Activated B cell treated with CpG ODN at 0.5 μM for 24 hours (primary cell): ENCODE data around the gene CREB3L2. TPM values are rescaled to one million over a fixed set of nuclear protein-coding genes. Genes with fewer than 3 reads are reported as not detected.
A peak's percentile ranks its signal among the peaks of the same experiment; 100 is the strongest.

ENCODE experiments used
- ATAC-seq: fragments of 200-7000 bp; cut with Tn5 transposase; one replicate; pipeline ENCODE4 v1.10.0; 2021; ENCODE audit warnings: low read depth, mild to moderate bottlenecking, moderate library complexity
- CTCF ChIA-PET: fragments of 350-600 bp; sonication (Branson Sonifier 250); formaldehyde crosslinking; loops from one replicate; lab custom pipeline; 2021; ENCODE audit warnings: antibody characterized with exemption; lab: Charles Lee
- POLR2A ChIA-PET: fragments of 350-600 bp; sonication (Branson Sonifier 250); formaldehyde crosslinking; loops from one replicate; lab custom pipeline; 2021; ENCODE audit warnings: antibody characterized with exemption; lab: Charles Lee
- DNase-seq: peaks from one replicate; pipeline ENCODE4 v3.0.0; 2022
- H3K27ac Mint-ChIP-seq: one replicate; pipeline ENCODE4 v1.8.0; 2020; ENCODE audit warnings: mixed read lengths
- H3K27me3 Mint-ChIP-seq: one replicate; pipeline ENCODE4 v1.8.0; 2021; ENCODE audit warnings: mixed read lengths
- H3K36me3 Mint-ChIP-seq: one replicate; pipeline ENCODE4 v1.8.0; 2021; ENCODE audit warnings: low read depth, mixed read lengths
- H3K4me1 Mint-ChIP-seq: one replicate; pipeline ENCODE4 v1.8.0; 2021; ENCODE audit warnings: mixed read lengths
- H3K4me3 Mint-ChIP-seq: one replicate; pipeline ENCODE4 v1.8.0; 2020; ENCODE audit warnings: mild to moderate bottlenecking, mixed read lengths
- H3K9me3 Mint-ChIP-seq: one replicate; pipeline ENCODE4 v1.8.0; 2020; ENCODE audit warnings: mixed read lengths
- CTCF ChIP-seq: fragments of 200-600 bp; IDR thresholded peaks from one replicate; pipeline ENCODE4 v1.8.0; 2022; ENCODE audit warnings: antibody characterized with exemption, mild to moderate bottlenecking
- intact Hi-C: fragments of 100-400 bp; cut with micrococcal nuclease; formaldehyde crosslinking; loops from one replicate; pipeline ENCODE4 v1.15.1; 2024
- total RNA-seq: library from RNA; stranded (reverse); gene quantifications from 2 replicates; pipeline ENCODE4 v1.2.3, GENCODE V29; 2022

Gene CREB3L2
- total RNA-seq, 1 donor from 2014 or later: 21.7 TPM

- Mint-ChIP-seq H3K9me3 (no peaks in the 10 kb centered on the region), H3K4me3 (no peak overlapping the region), H3K4me1 (peaks cover 40% of the 10 kb centered on the region), H3K27me3 (no peaks in the 10 kb centered on the region), H3K27ac (no peak overlapping the region), H3K36me3 (peaks cover under 1% of the 10 kb centered on the region)
- DNase-seq: no peak
- ChIA-PET CTCF (interaction anchor here (0.6 to 1.1 kb wide), 2 partner anchors 26 to 152 kb away, joined by 3 read pairs; no protein-coding TSS in a partner anchor), POLR2A (no interaction called here)
- no peak for ATAC-seq
- intact Hi-C loops: loop anchor here (5.0 kb wide), 1 partner anchor 50 kb away; no protein-coding TSS in a partner anchor
- no peak for TF ChIP-seq CTCF
Observed at GRCh38 chr7:137937202-137937560, 64.7 kb downstream of the CREB3L2 start.

- Mint-ChIP-seq H3K27me3 (no peaks in the 10 kb centered on the region), H3K36me3 (no peaks in the 10 kb centered on the region), H3K4me3 (no peak overlapping the region), H3K4me1 (peaks cover 40% of the 10 kb centered on the region), H3K27ac (peak overlapping the region; percentile 50), H3K9me3 (no peaks in the 10 kb centered on the region)
- no peak for TF ChIP-seq CTCF
- ChIA-PET CTCF (interaction anchor here (0.6 to 1.1 kb wide), 2 partner anchors 27 to 153 kb away, joined by 3 read pairs; no protein-coding TSS in a partner anchor), POLR2A (no interaction called here)
- intact Hi-C loops: loop anchor here (5.0 kb wide), 1 partner anchor 51 kb away; no protein-coding TSS in a partner anchor
- ATAC-seq (no peak), DNase-seq (no peak)
Observed at GRCh38 chr7:137936509-137937201, 65.2 kb downstream of the CREB3L2 start.

DNA sequence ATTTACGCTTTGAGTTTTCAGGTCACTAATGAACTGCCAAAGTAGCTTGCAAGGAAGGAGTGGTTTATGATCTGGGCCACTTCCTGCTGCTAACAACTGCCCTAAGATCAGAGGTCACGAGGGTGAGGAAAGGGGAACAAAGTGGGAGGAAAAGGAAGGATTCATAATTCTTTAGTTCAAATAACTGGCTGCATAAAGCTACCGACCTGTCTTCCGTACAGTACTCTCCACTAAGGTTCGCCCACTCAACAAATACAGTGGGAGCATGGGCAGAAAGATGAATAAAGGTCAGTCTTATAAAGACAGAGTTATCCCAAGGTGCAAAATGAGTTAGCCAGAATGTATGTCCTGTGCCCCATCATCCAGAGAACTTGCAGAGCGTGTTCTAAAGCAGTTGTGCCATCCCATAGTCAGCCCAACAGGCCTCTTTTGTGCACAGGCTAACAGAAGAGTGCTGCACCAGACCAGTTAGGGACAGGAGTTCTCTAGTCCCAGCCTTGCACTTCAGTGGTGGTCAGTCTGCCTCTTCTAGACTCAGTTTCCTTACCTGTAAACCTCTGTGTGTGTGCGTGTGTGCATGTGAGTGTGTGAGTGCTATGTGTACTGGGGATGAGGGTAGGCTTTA lies 65.9 kb downstream of the CREB3L2 start:
- Mint-ChIP-seq H3K27ac (peak overlapping the region; percentile 51), H3K4me3 (peak overlapping the region; percentile 58), H3K27me3 (no peaks in the 10 kb centered on the region), H3K4me1 (peaks cover 40% of the 10 kb centered on the region), H3K36me3 (no peaks in the 10 kb centered on the region), H3K9me3 (no peaks in the 10 kb centered on the region)
- POLR2A ChIA-PET: interaction anchor here (1.6 kb wide), 1 partner anchor 66 kb away, joined by 7 read pairs; the partner anchor contains the start of gene CREB3L2
- no peak for TF ChIP-seq CTCF
- CTCF ChIA-PET: interaction anchor here (1.0 kb wide), 1 partner anchor 32 kb away, joined by 3 read pairs; no protein-coding TSS in a partner anchor
- intact Hi-C loops: loop anchor here (1.0 to 5.0 kb wide), 3 partner anchors 33 to 66 kb away; partner anchors contain the start of gene CREB3L2
- no peak for DNase-seq
- peak; percentile 55 for ATAC-seq

- no peak for TF ChIP-seq CTCF
- Mint-ChIP-seq H3K36me3 (no peaks in the 10 kb centered on the region), H3K4me3 (peak overlapping the region; percentile 78), H3K27me3 (no peaks in the 10 kb centered on the region), H3K4me1 (peaks cover 40% of the 10 kb centered on the region), H3K27ac (peak overlapping the region; percentile 81), H3K9me3 (no peaks in the 10 kb centered on the region)
- DNase-seq (no peak), ATAC-seq (peak; percentile 73)
- intact Hi-C loops: loop anchor here (1.0 to 5.0 kb wide), 3 partner anchors 32 to 67 kb away; partner anchors contain the start of gene CREB3L2
- ChIA-PET POLR2A (interaction anchor here (1.6 kb wide), 1 partner anchor 67 kb away, joined by 7 read pairs; the partner anchor contains the start of gene CREB3L2), CTCF (interaction anchor here (0.5 to 1.0 kb wide), 3 partner anchors 31 to 72 kb away, joined by 3 read pairs; no protein-coding TSS in a partner anchor)
Observed at GRCh38 chr7:137934941-137935883, 66.7 kb downstream of the CREB3L2 start.
